ENCODE data around the gene RFPL1.
A peak's percentile ranks its signal among the peaks of the same experiment; 100 is the strongest.
"Not testable (repeated sequence)": the region's sequence is repeated elsewhere in the genome, so short reads cannot be mapped to it uniquely, and the experiment has no call there.

The RFPL1 gene

GRCh38 chr22:29397791-29398190 lies 40.6 kb upstream of the RFPL1 start:
- DNase-seq (ENCODE audit: low read depth): no peak
- no peak for TF ChIP-seq CTCF (conservative IDR thresholded peaks at IDR 0.05; ENCODE audit: low read length)
- no peak overlapping the region for H3K4me3 ChIP-seq (ENCODE audit: low read length)

GRCh38 chr22:29400576-29400975 lies 37.8 kb upstream of the RFPL1 start:
- no peak overlapping the region for H3K4me3 ChIP-seq (ENCODE audit: low read length)
- no peak for DNase-seq (ENCODE audit: low read depth)
- TF ChIP-seq CTCF (conservative IDR thresholded peaks at IDR 0.05; ENCODE audit: low read length): no peak

- DNase-seq (ENCODE audit: low read depth); H3K4me3 ChIP-seq (ENCODE audit: low read length): not testable (repeated sequence)
Measured at GRCh38 chr22:29401538-29401937, 36.8 kb upstream of the RFPL1 start.

GRCh38 chr22:29408940-29409339 lies 29.4 kb upstream of the RFPL1 start:
- TF ChIP-seq CTCF (conservative IDR thresholded peaks at IDR 0.05; ENCODE audit: low read length): no peak
- no peak for DNase-seq (ENCODE audit: low read depth)
- no peak overlapping the region for H3K4me3 ChIP-seq (ENCODE audit: low read length)

GRCh38 chr22:29411569-29412211 lies 26.7 kb upstream of the RFPL1 start:
- not testable (repeated sequence) for H3K4me3 ChIP-seq (ENCODE audit: low read length); DNase-seq (ENCODE audit: low read depth)

- TF ChIP-seq CTCF (conservative IDR thresholded peaks at IDR 0.05; ENCODE audit: low read length): peak; percentile 25
- H3K4me3 ChIP-seq (ENCODE audit: low read length); DNase-seq (ENCODE audit: low read depth): not testable (repeated sequence)
Measured at GRCh38 chr22:29412772-29413171, 25.6 kb upstream of the RFPL1 start.

GRCh38 chr22:29414951-29415591 lies 23.3 kb upstream of the RFPL1 start:
- peak; percentile 27 for DNase-seq (ENCODE audit: low read depth)
- peak overlapping the region; percentile 54 for H3K4me3 ChIP-seq (ENCODE audit: low read length)

- not testable (repeated sequence) for H3K4me3 ChIP-seq (ENCODE audit: low read length); DNase-seq (ENCODE audit: low read depth)
Measured at GRCh38 chr22:29418704-29419103, 19.7 kb upstream of the RFPL1 start.

GRCh38 chr22:29426476-29426875 lies 11.9 kb upstream of the RFPL1 start:
- no peak for DNase-seq (ENCODE audit: low read depth)

More at GRCh38 chr22:29426476-29426875, 11.9 kb upstream of the RFPL1 start:
- H3K4me3 ChIP-seq (ENCODE audit: low read length): no peak overlapping the region
- no peak for TF ChIP-seq CTCF (conservative IDR thresholded peaks at IDR 0.05; ENCODE audit: low read length)

All from AG10803 (cell line).